Gastrocnemius medialis (tissue), 4 donors: ENCODE results near the gene NAT9. TPM values are rescaled to one million over a fixed set of nuclear protein-coding genes. Genes with fewer than 3 reads are reported as not detected.

Experiments
- ATAC-seq, 2 donors: fragments of 150-250 bp; one replicate each; pipeline ENCODE4 v1.9.1; 2016
- DNase-seq, 2 donors: peaks; one replicate each; pipeline ENCODE4 v3.0.0-alpha.2; 2019
- H3K27ac ChIP-seq, 4 donors: fragments of 200-600 bp; sonication (generic); 1 replicate in 1 of 4; 2 replicates in 3 of 4; pipeline ENCODE4 v1.5.1; 2016 to 2018; ENCODE audit warnings: mild to moderate bottlenecking in 2 of 4, moderate library complexity in 1 of 4
- H3K27me3 ChIP-seq, 3 donors: fragments of 200-600 bp; sonication (generic) in 2 of 3; 1 replicate in 1 of 3; 2 replicates in 2 of 3; pipeline versions ENCODE4 v1.5.1 to v1.6.0; 2016 to 2019; ENCODE audit warnings: mild to moderate bottlenecking in 1 of 3, moderate library complexity in 1 of 3
- H3K36me3 ChIP-seq, 2 donors: fragments of 200-600 bp; sonication (generic) in 1 of 2; one replicate each; pipeline ENCODE4 v1.5.1; 2017 to 2018
- H3K4me1 ChIP-seq, 2 donors: fragments of 200-600 bp; sonication (generic) in 1 of 2; one replicate each; pipeline ENCODE4 v1.5.1; 2016 to 2017; ENCODE audit warnings: mild to moderate bottlenecking in 2 of 2
- H3K4me3 ChIP-seq, 4 donors: fragments of 200-600 bp; sonication (generic) in 3 of 4; 1 replicate in 1 of 4; 2 replicates in 3 of 4; pipeline ENCODE4 v1.5.1; 2016 to 2019; ENCODE audit warnings: mild to moderate bottlenecking in 2 of 4
- H3K9me3 ChIP-seq, 3 donors: fragments of 200-600 bp; sonication (generic) in 2 of 3; 1 replicate in 1 of 3; 2 replicates in 2 of 3; pipeline ENCODE4 v1.5.1; 2016 to 2019
- CTCF ChIP-seq, 5 experiments: fragments of 450-650 bp in 3 of 5; fragments of 200-600 bp in 2 of 5; sonication (generic) in 2 of 5; IDR thresholded peaks in 4 of 5; conservative IDR thresholded peaks in 1 of 5; 1 replicate in 4 of 5; 2 replicates in 1 of 5; pipeline ENCODE4 v1.5.1; 2016 to 2019; ENCODE audit warnings: antibody characterized with exemption in 5 of 5, mild to moderate bottlenecking in 3 of 5, moderate library complexity in 3 of 5
- POLR2A ChIP-seq, 2 donors: fragments of 450-650 bp; IDR thresholded peaks; one replicate each; pipeline ENCODE4 v1.6.1; 2017; ENCODE audit warnings: antibody characterized with exemption in 2 of 2, mild to moderate bottlenecking in 2 of 2, moderate library complexity in 2 of 2
- in situ Hi-C, 4 donors: fragments of 200-750 bp; cut with MboI; loops; one replicate each; pipeline versions ENCODE4 v1.15.0 to v1.8.0; 2017; ENCODE audit warnings: low sequenced_read_pairs in 4 of 4
- intact Hi-C: fragments of 100-400 bp; cut with DNase I; formaldehyde crosslinking; loops from one replicate; pipeline ENCODE4 v1.15.1; 2023; ENCODE audit warnings: low total_unique reads
- total RNA-seq, 4 donors: library from RNA; depleted of rRNA; stranded (reverse); fragments of >200 nt; gene quantifications; one replicate each; pipeline versions ENCODE4 v1.1.0 to v1.2.3, GENCODE V29; 2016

NAT9 gene
- total RNA-seq, 4 donors from 2014 or later, result 7.7 to 27.4 (median 14.5) TPM

DNA sequence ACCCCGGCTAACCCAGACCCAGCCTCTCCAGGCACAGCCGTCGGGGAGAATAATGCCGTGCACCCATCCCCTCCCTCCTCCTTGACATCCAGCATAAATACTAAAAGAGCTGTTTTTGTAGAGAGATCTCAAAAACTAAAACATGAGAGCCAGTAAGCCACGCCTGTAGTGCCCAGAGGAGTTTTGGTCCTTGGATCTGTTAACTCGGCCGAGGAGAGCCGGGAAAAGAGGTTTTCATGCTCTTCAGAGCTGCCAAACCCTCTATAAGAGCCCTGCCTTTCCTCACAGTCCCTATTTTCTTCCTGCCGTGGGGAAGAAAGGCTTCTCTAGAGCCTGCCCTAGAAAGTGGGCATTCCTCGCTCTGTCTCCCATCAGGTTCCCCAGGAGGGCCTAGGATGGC lies 30.2 kb upstream of the NAT9 start:
- TF ChIP-seq CTCF (IDR thresholded peaks at IDR 0.05 in 4 of 5, conservative IDR thresholded peaks at IDR 0.05 in 1 of 5) (no peak), POLR2A (IDR thresholded peaks at IDR 0.05) (no peak)
- no peak overlapping the region for H3K27ac ChIP-seq
- no peaks in the 10 kb centered on the region for H3K27me3 ChIP-seq
- in situ Hi-C loops (no loop called here), intact Hi-C loops (no loop called here)
- H3K4me3 ChIP-seq, result no peak overlapping the region
- no peak for ATAC-seq
- DNase-seq, result no peak
- H3K4me1 ChIP-seq, result no peaks in the 10 kb centered on the region
- H3K36me3 ChIP-seq, result peaks cover 0 to 4% of the 10 kb centered on the region in 2 donors
- H3K9me3 ChIP-seq, result no peaks in the 10 kb centered on the region

- H3K27me3 ChIP-seq, result no peaks in the 10 kb centered on the region
- peak in 1 of 2 donors; percentile 19 for DNase-seq
- in situ Hi-C loops (no loop called here), intact Hi-C loops (no loop called here)
- peaks cover 0 to 4% of the 10 kb centered on the region in 2 donors for H3K36me3 ChIP-seq
- ATAC-seq, result peak in 1 of 2 donors; percentile 49
- no peaks in the 10 kb centered on the region for H3K4me1 ChIP-seq
- no peak for TF ChIP-seq CTCF (IDR thresholded peaks at IDR 0.05 in 4 of 5, conservative IDR thresholded peaks at IDR 0.05 in 1 of 5)
- TF ChIP-seq POLR2A (IDR thresholded peaks at IDR 0.05), result no peak
- no peak overlapping the region for H3K4me3 ChIP-seq
- H3K9me3 ChIP-seq, result no peaks in the 10 kb centered on the region
- H3K27ac ChIP-seq, result no peak overlapping the region
These were observed 29.4 kb upstream of the NAT9 start for GRCh38 chr17:74805591-74805991.

DNA sequence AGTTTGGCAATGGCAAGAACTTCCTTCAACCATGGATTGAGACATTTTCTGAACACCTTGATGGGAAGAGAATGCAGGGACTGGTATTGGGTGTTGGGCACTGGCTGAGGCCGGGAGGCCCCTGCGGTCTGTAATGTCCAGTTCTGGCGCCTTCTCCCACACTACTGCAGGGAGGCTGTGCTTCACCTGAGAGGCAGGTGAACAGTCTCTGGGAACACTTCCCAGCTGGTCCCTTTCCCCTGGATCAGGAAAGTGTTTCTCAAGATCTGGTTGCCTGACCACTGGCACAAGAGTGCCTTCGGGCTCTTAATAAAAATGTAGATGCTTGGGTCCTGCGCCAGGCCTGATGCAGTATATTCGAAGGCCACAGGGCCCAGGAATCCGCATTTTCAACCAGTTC lies 28.5 kb upstream of the NAT9 start:
- no peak overlapping the region for H3K4me3 ChIP-seq
- H3K36me3 ChIP-seq, result peaks cover 0 to 12% of the 10 kb centered on the region in 2 donors
- DNase-seq (no peak), ATAC-seq (no peak)
- intact Hi-C loops, result no loop called here
- TF ChIP-seq POLR2A (IDR thresholded peaks at IDR 0.05) (no peak), CTCF (IDR thresholded peaks at IDR 0.05 in 4 of 5, conservative IDR thresholded peaks at IDR 0.05 in 1 of 5) (no peak)
- no peaks in the 10 kb centered on the region for H3K27me3 ChIP-seq
- H3K4me1 ChIP-seq, result no peaks in the 10 kb centered on the region
- H3K9me3 ChIP-seq, result no peaks in the 10 kb centered on the region
- in situ Hi-C loops, result no loop called here
- no peak overlapping the region for H3K27ac ChIP-seq

DNA sequence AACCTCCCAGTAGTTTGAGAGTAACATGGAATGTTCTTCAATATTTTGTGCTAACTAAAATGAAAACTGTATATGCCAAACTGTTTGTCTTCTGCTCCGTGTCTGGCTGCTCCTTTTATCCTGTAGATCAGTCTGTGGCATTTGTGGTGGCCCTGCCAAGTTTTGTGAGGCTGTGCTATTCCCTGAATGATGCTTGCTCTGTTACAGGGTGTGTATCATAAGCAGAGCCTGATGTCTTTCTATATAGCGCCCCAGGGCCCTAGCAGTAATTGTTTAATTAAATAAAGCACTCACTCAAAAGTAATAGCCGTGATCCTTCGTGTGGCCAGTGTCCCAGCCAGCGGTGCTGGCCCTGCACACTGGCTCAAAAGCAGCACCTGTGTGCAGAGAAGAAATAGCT lies 27.8 kb upstream of the NAT9 start:
- Histone ChIP-seq H3K36me3 (peaks cover 0 to 19% of the 10 kb centered on the region in 2 donors), H3K27me3 (no peaks in the 10 kb centered on the region), H3K9me3 (no peaks in the 10 kb centered on the region), H3K4me1 (no peaks in the 10 kb centered on the region), H3K4me3 (no peak overlapping the region), H3K27ac (no peak overlapping the region)
- DNase-seq (no peak), ATAC-seq (no peak)
- intact Hi-C loops (no loop called here), in situ Hi-C loops (no loop called here)
- TF ChIP-seq CTCF (IDR thresholded peaks at IDR 0.05 in 4 of 5, conservative IDR thresholded peaks at IDR 0.05 in 1 of 5) (no peak), POLR2A (IDR thresholded peaks at IDR 0.05) (no peak)

DNA sequence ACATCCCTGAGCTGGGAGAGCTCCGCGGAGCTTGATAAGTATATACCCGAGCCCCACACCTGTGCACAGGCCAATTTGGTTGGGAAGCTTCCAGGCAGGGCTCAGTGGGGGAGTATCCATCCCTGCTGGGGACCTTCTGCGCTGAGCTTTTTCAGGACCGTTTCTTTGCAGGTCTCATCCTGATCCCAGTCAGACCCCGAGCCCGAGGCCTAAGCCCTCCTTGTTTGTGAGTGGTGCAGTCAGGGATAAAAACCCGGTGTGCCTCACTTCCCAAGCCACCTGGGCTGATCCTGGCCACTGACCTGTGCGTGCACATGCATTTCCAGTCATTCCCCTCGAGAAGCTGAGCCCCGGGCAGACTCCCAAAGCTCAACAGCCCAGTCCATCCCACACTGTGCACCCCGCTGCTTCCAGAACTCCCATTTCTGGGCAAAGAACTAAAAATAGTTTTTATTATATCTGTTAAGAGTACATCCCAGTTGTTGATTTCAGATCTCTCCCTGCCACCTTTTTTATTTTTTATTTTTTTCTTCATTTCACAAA lies 27.3 kb upstream of the NAT9 start:
- ATAC-seq (no peak), DNase-seq (no peak)
- H3K27ac ChIP-seq, result no peak overlapping the region
- H3K4me1 ChIP-seq, result no peaks in the 10 kb centered on the region
- no peaks in the 10 kb centered on the region for H3K9me3 ChIP-seq
- TF ChIP-seq POLR2A (IDR thresholded peaks at IDR 0.05) (no peak), CTCF (IDR thresholded peaks at IDR 0.05 in 4 of 5, conservative IDR thresholded peaks at IDR 0.05 in 1 of 5) (no peak)
- no peaks in the 10 kb centered on the region for H3K27me3 ChIP-seq
- in situ Hi-C loops (no loop called here), intact Hi-C loops (no loop called here)
- H3K4me3 ChIP-seq, result no peak overlapping the region
- peaks cover 0 to 23% of the 10 kb centered on the region in 2 donors for H3K36me3 ChIP-seq
